GM12865 (cell line): ENCODE measurements around the gene C4orf50.

Source experiments
- DNase-seq: peaks from one replicate; pipeline ENCODE4 v3.0.0; 2010; ENCODE audit warnings: low read depth
- H3K4me3 ChIP-seq: 2 replicates; pipeline ENCODE4 v1.5.1; 2011; ENCODE audit warnings: mild to moderate bottlenecking, low read depth, low read length, control low read depth
- TF ChIP-seq, protein P1 (sequence below): IDR thresholded peaks from 2 replicates; pipeline ENCODE4 v1.5.1; 2011; ENCODE audit warnings: low read length, control low read depth, low read depth, inconsistent platforms; ENCODE audit not compliant: insufficient read depth; ENCODE audit errors: missing control alignments

Gene C4orf50

GRCh38 chr4:5921101-5921980, 96.9 kb downstream of the C4orf50 start:
- no peak for DNase-seq
- TF ChIP-seq, protein P1, sequence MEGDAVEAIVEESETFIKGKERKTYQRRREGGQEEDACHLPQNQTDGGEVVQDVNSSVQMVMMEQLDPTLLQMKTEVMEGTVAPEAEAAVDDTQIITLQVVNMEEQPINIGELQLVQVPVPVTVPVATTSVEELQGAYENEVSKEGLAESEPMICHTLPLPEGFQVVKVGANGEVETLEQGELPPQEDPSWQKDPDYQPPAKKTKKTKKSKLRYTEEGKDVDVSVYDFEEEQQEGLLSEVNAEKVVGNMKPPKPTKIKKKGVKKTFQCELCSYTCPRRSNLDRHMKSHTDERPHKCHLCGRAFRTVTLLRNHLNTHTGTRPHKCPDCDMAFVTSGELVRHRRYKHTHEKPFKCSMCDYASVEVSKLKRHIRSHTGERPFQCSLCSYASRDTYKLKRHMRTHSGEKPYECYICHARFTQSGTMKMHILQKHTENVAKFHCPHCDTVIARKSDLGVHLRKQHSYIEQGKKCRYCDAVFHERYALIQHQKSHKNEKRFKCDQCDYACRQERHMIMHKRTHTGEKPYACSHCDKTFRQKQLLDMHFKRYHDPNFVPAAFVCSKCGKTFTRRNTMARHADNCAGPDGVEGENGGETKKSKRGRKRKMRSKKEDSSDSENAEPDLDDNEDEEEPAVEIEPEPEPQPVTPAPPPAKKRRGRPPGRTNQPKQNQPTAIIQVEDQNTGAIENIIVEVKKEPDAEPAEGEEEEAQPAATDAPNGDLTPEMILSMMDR: no peak
- no peak overlapping the region for H3K4me3 ChIP-seq

GRCh38 chr4:5919571-5919970, 98.7 kb downstream of the C4orf50 start:
- H3K4me3 ChIP-seq: no peak overlapping the region
- DNase-seq: no peak
- TF ChIP-seq, protein P1: no peak

GRCh38 chr4:5919044-5919443, 99.2 kb downstream of the C4orf50 start:
- TF ChIP-seq, protein P1: no peak
- DNase-seq: no peak
- no peak overlapping the region for H3K4me3 ChIP-seq

GRCh38 chr4:5918331-5918985, 99.8 kb downstream of the C4orf50 start:
- no peak overlapping the region for H3K4me3 ChIP-seq
- DNase-seq: no peak
- TF ChIP-seq, protein P1: no peak

DNA sequence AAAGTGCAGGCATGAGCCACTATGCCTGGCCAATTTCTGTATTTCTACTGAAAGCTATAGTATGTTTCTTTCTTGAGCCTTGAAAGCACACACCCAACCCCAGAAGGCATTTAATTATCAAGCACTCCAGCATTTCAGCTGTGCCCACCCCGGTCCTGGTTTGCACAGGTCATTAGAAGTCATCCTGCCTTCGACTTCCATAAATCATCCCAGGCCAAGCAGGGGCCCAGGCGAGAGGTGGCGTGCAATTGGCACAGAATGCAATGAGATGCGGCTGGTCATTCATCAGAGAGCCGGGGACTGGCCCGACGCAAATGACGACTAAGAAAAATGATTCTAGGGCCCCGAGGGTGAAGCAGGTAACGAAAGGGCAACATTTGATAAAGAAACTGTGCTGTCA, 100.6 kb downstream of the C4orf50 start:
- no peak for DNase-seq
- no peak overlapping the region for H3K4me3 ChIP-seq
- TF ChIP-seq, protein P1: no peak

DNA sequence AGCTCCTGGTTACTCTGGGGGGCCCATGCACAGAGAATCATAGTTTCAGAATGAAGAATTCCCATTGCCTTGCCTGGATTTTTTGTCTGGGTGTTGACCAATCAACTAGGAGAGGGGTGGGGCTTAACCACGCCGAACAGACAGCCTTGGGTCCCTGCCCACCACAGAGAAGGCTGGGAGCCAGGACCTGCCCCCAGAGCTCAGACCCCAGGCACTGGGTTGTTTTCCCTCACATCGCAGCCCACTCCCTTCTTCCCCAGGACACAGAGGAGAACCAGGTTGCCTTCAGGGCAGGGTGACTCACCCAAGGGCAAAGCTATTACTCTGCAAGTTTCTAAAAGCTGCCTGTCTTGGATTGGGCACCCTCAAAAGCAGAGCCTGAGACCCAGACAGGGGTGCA, 102.0 kb downstream of the C4orf50 start:
- TF ChIP-seq, protein P1: no peak
- no peak for DNase-seq

GRCh38 chr4:5913454-5913853, 104.8 kb downstream of the C4orf50 start:
- no peak for DNase-seq
- TF ChIP-seq, protein P1: no peak
- no peak overlapping the region for H3K4me3 ChIP-seq

More for the DNA sequence above, 102.0 kb downstream of the C4orf50 start:
- no peak overlapping the region for H3K4me3 ChIP-seq
